Measurements from ENCODE around the gene SDK2. TPM values are rescaled to one million over a fixed set of nuclear protein-coding genes. Genes with fewer than 3 reads are reported as not detected.

The SDK2 gene
- polyA plus RNA-seq, 1 of the 3 experiments (the other 2 are of a cell fraction), result 0.02 TPM

GRCh38 chr17:73402466-73402865, 241.8 kb downstream of the SDK2 start:
- H3K9ac ChIP-seq, result no peak overlapping the region
- TF ChIP-seq FOXJ3 (CRISPR knock-in tag; IDR thresholded peaks at IDR 0.05) (no peak), CTCF (IDR thresholded peaks at IDR 0.05) (no peak), POLR2AphosphoS5 (IDR thresholded peaks at IDR 0.05; ENCODE audit: low read depth, low read length) (no peak), RAD21 (IDR thresholded peaks at IDR 0.05; ENCODE audit: low read length) (no peak), GATA2 (CRISPR knock-in tag; IDR thresholded peaks at IDR 0.05) (no peak), EP300 (IDR thresholded peaks at IDR 0.05; ENCODE audit: borderline replicate concordance in 1 of 2, low read depth in 1 of 2, low read length in 1 of 2) (no peak), CHD2 (IDR thresholded peaks at IDR 0.05; ENCODE audit: low read length, partially characterized antibody) (no peak), TAF1 (IDR thresholded peaks at IDR 0.05; ENCODE audit: borderline replicate concordance, low read depth, low read length) (no peak), YY1 (IDR thresholded peaks at IDR 0.05; ENCODE audit: low read depth) (no peak), ELF1 (IDR thresholded peaks at IDR 0.05) (no peak), IRF3 (IDR thresholded peaks at IDR 0.05; ENCODE audit: low read depth, low read length) (no peak)
- H2AFZ ChIP-seq (ENCODE audit: low read depth), result no peak overlapping the region
- H3K27ac ChIP-seq (ENCODE audit: low read depth in 2 of 2, low read length in 1 of 2), result no peak overlapping the region
- H3K4me2 ChIP-seq, result no peak overlapping the region
- no peaks in the 10 kb centered on the region for H3K9me2 ChIP-seq
- H3K36me3 ChIP-seq (replicated peaks in 1 of 2; ENCODE audit: control insufficient read depth in 1 of 2, insufficient read depth in 2 of 2, low read length in 1 of 2), result no peaks in the 10 kb centered on the region
- POLR2A ChIA-PET, result no interaction called here
- peaks cover 6% of the 10 kb centered on the region; the same call in 1 of the 2 replicates for H3K27me3 ChIP-seq (ENCODE audit: insufficient read depth)
- H3K79me2 ChIP-seq (ENCODE audit: insufficient read depth), result no peaks in the 10 kb centered on the region
- 44% methylated on average over 7 of the region's 7 CpGs for WGBS (ENCODE audit: low lambda C conversion rate)
- H4K20me1 ChIP-seq (ENCODE audit: insufficient read depth), result no peaks in the 10 kb centered on the region
- no peaks in the 10 kb centered on the region for H3K9me3 ChIP-seq
- H3K4me1 ChIP-seq (ENCODE audit: control insufficient read depth in 1 of 2, insufficient read depth in 2 of 2, low read depth in 1 of 2, low read length in 1 of 2), result no peaks in the 10 kb centered on the region; a peak in 1 of 4 replicates
- CTCF ChIA-PET, result interaction anchor here (1.3 kb wide), 1 partner anchor 32 kb away, joined by 4 read pairs; no protein-coding TSS in a partner anchor
- DNase-seq, result no peak
- no peak overlapping the region for H3K4me3 ChIP-seq (ENCODE audit: low read depth in 2 of 2, low read length in 1 of 2)
- H3F3A ChIP-seq (replicated peaks; ENCODE audit: insufficient read depth), result no peaks in the 10 kb centered on the region

- POLR2A ChIA-PET, result no interaction called here
- Histone ChIP-seq H4K20me1 (ENCODE audit: insufficient read depth) (no peaks in the 10 kb centered on the region), H3K9me2 (no peaks in the 10 kb centered on the region), H3K9ac (no peak overlapping the region), H3K27ac (ENCODE audit: low read depth in 2 of 2, low read length in 1 of 2) (no peak overlapping the region), H3K4me3 (ENCODE audit: low read depth in 2 of 2, low read length in 1 of 2) (no peak overlapping the region), H3K27me3 (ENCODE audit: insufficient read depth) (peaks cover 6% of the 10 kb centered on the region; the same call in 1 of the 2 replicates), H3K36me3 (replicated peaks in 1 of 2; ENCODE audit: control insufficient read depth in 1 of 2, insufficient read depth in 2 of 2, low read length in 1 of 2) (no peaks in the 10 kb centered on the region), H2AFZ (ENCODE audit: low read depth) (no peak overlapping the region), H3K9me3 (no peaks in the 10 kb centered on the region), H3F3A (replicated peaks; ENCODE audit: insufficient read depth) (no peaks in the 10 kb centered on the region), H3K79me2 (ENCODE audit: insufficient read depth) (no peaks in the 10 kb centered on the region), H3K4me1 (ENCODE audit: control insufficient read depth in 1 of 2, insufficient read depth in 2 of 2, low read depth in 1 of 2, low read length in 1 of 2) (no peaks in the 10 kb centered on the region; a peak in 1 of 4 replicates), H3K4me2 (no peak overlapping the region)
- DNase-seq, result peak; percentile 67
- 72% methylated on average over 14 of the region's 18 CpGs for WGBS (ENCODE audit: low lambda C conversion rate)
- TF ChIP-seq ELF1 (IDR thresholded peaks at IDR 0.05) (no peak), FOSL2 (IDR thresholded peaks at IDR 0.05; ENCODE audit: borderline replicate concordance, low read depth) (no peak), SMC3 (IDR thresholded peaks at IDR 0.05; ENCODE audit: low read depth, low read length) (no peak), MEF2A (IDR thresholded peaks at IDR 0.05; ENCODE audit: borderline replicate concordance, low read depth) (no peak), SIN3A (IDR thresholded peaks at IDR 0.05; ENCODE audit: borderline replicate concordance, low read depth, low read length) (no peak), GATA2 (CRISPR knock-in tag; IDR thresholded peaks at IDR 0.05) (no peak), JUND (IDR thresholded peaks at IDR 0.05) (no peak), MXI1 (IDR thresholded peaks at IDR 0.05; ENCODE audit: low read depth, low read length) (no peak), CHD2 (IDR thresholded peaks at IDR 0.05; ENCODE audit: low read length, partially characterized antibody) (no peak), NFIC (IDR thresholded peaks at IDR 0.05; ENCODE audit: borderline replicate concordance) (no peak), EP300 (IDR thresholded peaks at IDR 0.05; ENCODE audit: borderline replicate concordance in 1 of 2, low read depth in 1 of 2, low read length in 1 of 2) (no peak), GABPA (IDR thresholded peaks at IDR 0.05; ENCODE audit: low read depth) (no peak), PBX3 (IDR thresholded peaks at IDR 0.05) (no peak), RAD21 (IDR thresholded peaks at IDR 0.05; ENCODE audit: low read length) (no peak), RXRA (IDR thresholded peaks at IDR 0.05; ENCODE audit: borderline replicate concordance, low read depth) (no peak), MAX (IDR thresholded peaks at IDR 0.05; ENCODE audit: low read depth) (no peak), RFX5 (IDR thresholded peaks at IDR 0.05; ENCODE audit: low read length) (no peak), NRF1 (IDR thresholded peaks at IDR 0.05; ENCODE audit: low read depth, low read length) (no peak), IRF3 (IDR thresholded peaks at IDR 0.05; ENCODE audit: low read depth, low read length) (no peak), RCOR1 (IDR thresholded peaks at IDR 0.05; ENCODE audit: low read length) (no peak)
- CTCF ChIA-PET, result interaction anchor here (1.1 to 1.3 kb wide), 3 partner anchors 9 to 32 kb away, joined by 3 to 4 read pairs (median 4); no protein-coding TSS in a partner anchor
Measured at GRCh38 chr17:73401911-73402310, 242.3 kb downstream of the SDK2 start.
